Right ventricle myocardium superior (tissue), 1 donor: ENCODE measurements around the gene AXIN2. TPM values are rescaled to one million over a fixed set of nuclear protein-coding genes. Genes with fewer than 3 reads are reported as not detected.
A peak's percentile ranks its signal among the peaks of the same experiment; 100 is the strongest.

Experiments used
- ATAC-seq: fragments of 200-7000 bp; cut with Tn5 transposase; one replicate; pipeline ENCODE4 v1.9.1; 2020; ENCODE audit warnings: mild to moderate bottlenecking; ENCODE audit not compliant: poor library complexity
- DNase-seq: peaks from one replicate; pipeline ENCODE4 v3.0.0-alpha.2; 2020
- intact Hi-C: fragments of 100-400 bp; cut with DNase I; formaldehyde crosslinking; loops from one replicate; pipeline ENCODE4 v1.11.2; 2022
- total RNA-seq: library from RNA; stranded (reverse); fragmentation: NEBNext Ultra II Directional; extraction: Animal tissue kit (Norgen Biotek cat#: 25700); gene quantifications from one replicate; pipeline ENCODE4 v1.2.1, GENCODE V29; 2021
- donor health status: DM: no; HTN: yes; CAD: no; lungs with severe emphysema.

Gene AXIN2
- total RNA-seq, 1 donor from 2014 or later: 20.7 TPM

DNA sequence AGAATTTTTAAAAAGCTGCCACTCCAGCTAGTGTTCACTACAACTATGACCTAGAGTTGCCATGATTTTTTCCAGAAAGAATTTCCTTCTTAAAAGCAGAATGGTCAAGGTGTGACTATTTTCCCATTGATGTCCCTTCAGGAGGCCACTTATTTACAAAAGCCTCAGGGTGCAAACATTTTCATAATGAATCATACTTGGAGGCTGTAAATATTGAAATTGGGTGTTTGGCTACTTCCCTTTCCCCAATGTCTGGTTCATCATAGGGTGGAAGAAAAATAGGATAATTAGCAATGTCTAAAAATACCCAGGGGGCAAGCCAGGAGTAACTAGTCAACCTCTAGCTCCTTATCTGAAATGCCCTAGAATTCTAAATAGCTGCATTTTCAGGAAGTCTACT, 18.8 kb downstream of the AXIN2 start:
- DNase-seq (no peak), ATAC-seq (no peak)
- intact Hi-C loops: no loop called here

DNA sequence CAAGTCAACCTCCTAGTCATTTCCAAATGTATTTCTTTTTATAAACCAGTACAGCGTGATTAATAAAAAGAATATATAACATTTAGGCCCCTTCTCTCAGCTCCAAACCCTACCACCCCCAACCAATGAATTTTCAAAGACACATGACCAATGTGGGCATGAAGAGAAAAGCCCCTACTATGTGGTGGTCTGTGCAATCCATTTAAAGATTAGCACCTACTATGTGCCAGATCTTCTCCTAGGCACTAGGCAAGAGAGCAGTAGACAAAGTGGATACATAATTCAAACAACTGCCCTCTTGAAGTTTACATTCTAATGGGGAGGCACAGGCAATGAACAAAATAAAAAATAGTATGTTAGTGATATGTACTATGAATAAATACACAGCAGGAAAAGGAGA, 19.4 kb downstream of the AXIN2 start:
- intact Hi-C loops: no loop called here
- ATAC-seq (no peak), DNase-seq (no peak)

DNA sequence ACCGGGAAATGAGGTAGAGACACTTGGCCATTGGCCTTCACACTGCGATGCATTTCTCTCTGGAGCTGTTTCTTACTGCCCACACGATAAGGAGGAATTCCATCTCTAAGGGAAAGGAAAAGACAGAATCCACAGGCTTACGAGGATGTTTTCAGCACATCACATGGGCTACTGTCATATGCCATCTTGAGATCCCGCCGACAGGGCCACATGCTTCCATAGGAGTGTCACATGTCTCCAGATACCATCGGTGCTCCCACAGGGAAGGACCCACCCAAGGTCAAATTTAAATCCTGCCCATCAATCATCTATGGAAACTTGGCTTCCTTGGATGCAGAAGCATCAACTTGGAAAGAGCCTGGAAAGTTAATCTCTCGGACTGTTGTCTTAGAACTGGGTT, 20.0 kb downstream of the AXIN2 start:
- DNase-seq (no peak), ATAC-seq (no peak)
- intact Hi-C loops: no loop called here

DNA sequence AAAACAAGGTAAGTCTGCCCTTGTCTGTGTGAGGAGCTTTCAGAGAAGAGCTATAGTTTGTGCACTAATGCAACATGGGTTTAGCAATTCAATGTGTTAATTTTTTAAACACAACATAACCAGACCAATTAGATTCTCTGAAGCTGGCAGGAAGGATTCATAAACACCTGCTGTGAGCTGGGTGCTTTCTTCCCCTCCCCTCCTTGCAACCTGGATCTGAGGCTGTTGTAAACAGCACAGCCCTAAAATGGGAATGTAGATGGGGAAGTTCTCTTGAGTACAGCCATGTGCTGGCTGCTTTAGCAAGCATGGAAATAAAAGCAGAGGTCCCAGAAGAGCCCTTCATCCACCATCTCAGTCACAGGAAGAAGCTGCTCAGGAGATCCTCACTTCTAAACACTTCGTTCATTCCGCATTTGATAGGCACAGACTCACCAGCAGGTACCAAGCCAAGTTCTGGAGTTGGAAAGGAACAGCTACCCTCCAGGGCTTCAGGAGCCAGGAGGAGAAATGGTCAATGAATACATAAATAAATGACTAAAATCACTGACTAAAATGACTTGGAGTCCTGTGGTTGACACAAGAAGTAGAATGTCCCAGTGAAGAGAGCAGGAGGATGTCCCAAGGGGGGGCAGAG, 21.7 kb downstream of the AXIN2 start:
- DNase-seq: no peak
- intact Hi-C loops: no loop called here

DNA sequence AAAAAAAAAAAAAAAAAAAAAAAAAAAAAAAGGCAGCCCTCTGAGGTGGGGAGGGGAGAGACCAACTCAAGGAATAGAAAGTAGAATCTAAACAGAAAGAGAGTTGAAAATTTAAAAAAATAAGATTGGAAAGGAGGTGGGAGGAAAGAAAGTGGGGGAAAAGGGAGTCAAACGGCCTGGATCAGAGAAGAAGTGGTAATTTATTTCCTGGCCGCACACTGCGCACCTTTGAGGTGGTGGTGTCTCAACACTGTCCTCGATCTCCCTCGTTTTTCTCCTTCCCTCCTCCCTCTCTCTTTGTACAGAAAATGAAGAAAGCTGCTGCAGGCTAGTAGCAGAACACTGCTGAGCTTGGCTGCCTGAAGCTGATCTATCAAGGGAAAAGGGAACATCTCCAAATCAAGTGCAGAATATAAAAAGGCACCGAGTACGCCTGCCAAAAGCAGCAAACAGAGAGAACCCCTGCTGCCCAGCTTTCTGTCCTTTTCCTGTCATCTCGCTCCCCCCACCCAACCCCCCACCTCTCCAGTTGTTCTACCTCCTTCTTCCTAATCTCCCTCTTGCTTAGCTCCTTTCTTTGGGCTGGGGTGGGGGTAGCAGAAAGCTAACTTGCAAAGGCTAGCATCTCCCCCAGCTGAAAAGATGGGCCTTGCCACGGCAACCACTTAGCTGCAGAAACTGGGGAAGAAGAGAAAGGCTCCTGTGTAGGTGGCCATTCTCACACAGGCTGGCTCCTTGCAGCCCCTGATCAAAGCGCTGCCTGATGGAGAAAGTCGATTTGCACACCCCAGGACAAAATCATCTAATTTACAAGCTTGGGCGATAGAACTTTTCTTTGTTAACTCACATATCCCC, 22.5 kb downstream of the AXIN2 start:
- intact Hi-C loops: no loop called here
- ATAC-seq (peak; percentile 24), DNase-seq (no peak)

More for the DNA sequence above, 21.7 kb downstream of the AXIN2 start:
- no peak for ATAC-seq

DNA sequence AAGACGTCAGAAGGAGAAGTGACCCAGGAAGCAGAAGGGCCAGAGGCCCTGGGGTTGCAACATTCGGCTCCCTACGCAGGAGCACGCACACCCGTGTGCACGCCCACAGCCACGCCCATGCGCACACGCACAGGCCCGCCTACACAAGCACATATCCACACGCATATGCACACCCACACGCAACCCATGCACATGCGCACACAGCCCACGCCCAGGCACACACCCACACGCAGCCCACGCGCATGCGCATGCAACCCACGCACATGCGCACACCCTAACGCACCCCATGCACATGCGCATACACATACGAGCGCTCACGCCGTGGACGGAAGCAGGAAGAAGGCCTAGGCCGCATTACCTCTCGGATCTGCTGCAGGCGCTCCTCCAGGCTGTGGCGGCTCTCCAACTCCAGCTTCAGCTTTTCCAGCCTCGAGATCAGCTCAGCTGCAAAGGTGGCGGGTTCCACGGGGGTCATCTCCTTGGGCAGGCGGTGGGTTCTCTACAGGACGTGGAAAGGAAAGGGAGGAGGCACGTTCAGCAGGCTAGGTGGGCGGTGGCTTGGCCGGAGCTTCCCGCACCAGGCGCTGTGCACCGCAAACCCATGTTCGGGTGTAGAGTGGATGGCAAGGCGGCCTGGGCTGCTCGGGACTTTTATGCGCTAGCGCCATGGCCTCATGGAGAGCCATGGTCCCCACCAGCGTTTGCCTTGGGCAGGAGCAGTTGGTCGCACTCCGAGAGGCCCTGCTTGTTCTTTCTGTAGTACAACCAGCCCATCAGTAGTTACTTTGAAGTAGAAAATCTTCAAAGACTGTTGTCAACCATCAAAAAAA, 23.4 kb downstream of the AXIN2 start:
- intact Hi-C loops: no loop called here
- ATAC-seq (no peak), DNase-seq (no peak)

DNA sequence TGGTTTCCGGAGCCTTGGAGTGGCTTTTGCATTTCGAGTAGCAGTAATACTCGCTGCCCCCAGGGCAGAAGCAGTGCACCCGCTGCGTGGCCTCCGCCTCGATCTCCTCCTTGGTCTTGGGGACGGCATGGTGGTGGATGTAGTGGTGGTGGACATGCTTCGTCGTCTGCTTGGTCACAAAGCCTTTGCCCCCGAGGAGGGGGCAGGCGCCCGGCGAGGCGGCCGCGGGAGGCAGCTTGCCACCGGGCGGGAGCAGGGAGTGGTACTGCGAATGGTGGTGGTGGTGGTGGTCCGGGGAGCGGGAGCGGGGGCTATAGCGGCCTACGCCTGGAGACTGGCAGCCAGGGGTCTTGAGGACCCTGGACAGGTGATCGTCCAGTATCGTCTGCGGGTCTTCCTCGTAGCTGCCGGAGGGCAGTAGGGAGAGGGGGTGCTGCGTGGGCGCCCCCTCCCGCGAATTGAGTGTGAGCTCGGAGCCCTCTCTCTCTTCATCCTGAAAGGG, 24.1 kb downstream of the AXIN2 start:
- ATAC-seq (no peak), DNase-seq (no peak)
- intact Hi-C loops: no loop called here

DNA sequence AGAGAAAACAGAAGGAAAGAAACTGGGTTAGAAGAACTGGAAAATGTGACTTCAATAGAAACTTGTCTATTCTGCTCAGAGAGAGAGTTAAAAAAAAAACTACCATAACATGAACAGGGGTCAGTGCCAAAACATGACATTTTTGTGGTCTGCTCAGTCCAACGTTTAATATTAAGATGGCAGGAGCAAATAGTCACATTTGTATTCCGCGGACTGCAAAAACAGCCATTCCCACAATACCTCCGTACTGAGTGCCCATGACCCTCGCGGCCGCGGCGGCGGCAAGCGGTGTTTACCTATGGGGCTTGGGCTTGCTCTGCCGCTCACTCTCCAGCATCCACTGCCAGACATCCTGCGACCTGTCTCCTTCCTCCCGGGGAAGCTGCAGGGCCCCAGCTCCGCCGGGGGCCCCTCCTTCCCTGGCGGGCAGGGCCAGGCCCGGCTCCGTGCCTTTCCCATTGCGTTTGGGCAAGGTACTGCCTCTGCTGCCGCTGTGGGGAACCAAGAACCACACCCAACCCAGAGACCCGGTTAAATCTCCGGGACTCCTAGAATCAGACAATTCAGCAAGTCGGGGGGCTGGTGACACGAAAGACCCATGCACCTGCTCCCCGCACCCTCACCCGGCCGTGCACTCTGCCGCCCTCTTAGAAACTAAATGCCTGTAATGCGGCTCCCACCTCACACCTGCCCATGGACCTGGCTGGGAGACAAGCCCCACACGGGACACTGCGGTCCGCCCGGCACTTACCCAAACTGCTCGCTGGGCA, 24.7 kb downstream of the AXIN2 start:
- no peak for DNase-seq

DNA sequence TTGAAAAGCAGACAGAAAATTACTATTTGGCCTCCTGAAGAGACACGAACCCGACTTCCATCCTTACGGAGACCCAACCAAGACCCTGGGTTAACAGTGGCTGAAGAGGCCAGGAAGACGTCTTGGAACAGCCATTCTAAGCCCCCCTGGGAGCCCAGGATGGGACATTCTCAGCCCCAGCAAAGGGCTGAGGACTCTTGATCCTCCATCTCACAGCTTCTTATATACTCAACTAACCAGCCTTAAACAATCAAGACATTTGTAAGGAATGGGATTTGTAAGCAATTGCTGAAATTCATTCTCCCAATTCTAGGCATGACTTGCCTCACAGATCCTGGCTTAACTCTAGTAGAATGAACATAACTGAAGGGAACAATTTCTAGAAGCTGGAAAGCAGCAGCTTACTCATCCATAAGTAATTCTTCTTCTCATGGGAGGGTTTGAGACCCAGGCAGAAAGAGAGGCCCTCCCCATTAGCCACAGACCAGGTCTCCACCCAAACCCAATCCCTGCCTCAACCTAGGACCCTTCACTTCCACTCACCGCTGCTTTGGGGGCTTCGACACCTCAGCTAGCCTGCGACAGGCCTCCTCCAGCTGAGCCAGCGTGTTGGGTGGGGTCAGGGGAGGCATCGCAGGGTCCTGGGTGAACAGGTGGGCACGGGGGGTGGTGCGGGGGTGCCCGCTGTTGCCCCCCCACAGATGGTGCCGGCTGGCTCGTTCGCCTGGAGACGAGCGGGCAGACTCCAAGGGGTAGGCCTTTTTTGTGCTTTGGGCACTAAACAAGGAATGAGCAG, 25.5 kb downstream of the AXIN2 start:
- DNase-seq (no peak), ATAC-seq (no peak)
- intact Hi-C loops: no loop called here

More for the DNA sequence above, 24.7 kb downstream of the AXIN2 start:
- ATAC-seq: no peak
- intact Hi-C loops: no loop called here

DNA sequence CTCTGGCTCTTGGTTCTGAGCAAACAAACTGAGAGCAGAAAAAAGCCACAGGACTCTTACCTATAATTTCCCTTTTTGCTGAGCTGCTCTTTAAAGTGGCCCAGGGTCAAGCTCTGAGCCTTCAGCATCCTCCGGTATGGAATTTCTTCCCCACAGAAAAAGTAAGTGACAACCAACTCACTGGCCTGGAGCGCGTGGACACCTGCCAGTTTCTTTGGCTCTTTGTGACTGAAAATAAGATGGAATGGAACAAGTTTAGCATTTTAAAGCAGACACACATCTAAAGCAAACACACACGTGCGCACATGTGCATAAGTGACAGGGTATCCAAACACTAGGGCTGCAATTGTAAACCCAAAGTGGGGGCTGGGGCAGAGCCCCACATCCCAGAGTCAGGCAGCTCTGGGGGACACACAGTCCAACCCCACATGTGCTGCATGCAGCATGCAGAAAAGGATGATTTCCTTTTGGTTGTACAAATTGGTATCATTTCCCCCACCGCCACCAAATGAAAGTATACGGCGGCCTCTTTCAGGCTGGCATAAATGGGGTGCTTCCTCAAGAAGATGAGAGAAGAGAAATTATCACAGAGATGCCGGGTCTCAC, 27.5 kb downstream of the AXIN2 start:
- DNase-seq (no peak), ATAC-seq (no peak)
- intact Hi-C loops: no loop called here

DNA sequence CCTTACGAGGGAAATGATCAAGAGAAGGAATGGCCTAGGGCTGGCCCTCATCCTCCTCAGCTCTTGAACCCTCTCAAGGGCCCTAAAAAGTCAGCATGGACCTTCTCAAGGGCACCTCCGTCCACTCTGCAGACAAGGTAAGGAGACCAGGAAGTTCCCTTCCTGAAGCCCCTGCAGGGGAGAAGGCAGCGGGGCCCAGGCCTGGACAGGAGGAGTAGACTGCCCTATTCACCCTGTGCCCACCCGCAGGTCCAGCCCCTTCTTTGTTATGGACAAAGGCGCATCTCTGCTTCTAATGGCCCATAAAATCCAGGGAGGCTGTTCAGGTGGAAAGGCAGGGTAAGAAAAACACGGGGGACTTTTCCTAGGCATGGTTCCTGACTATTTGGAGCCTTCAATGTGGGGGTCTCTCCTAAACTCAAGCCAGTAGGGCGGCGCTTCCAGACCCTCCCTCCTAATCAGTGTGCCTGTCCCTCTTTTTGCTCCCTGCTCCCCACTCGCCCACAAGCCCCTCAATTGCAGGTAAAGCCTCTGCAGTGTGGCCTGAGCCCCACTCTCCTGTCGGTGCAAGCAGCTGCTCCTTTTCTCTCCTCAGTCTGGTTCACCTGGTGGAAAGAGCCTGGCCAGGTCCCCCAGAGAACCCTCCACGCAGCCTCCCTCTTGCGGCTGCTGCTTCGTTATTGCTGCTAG, 28.2 kb downstream of the AXIN2 start:
- ATAC-seq (no peak), DNase-seq (no peak)
- intact Hi-C loops: no loop called here

DNA sequence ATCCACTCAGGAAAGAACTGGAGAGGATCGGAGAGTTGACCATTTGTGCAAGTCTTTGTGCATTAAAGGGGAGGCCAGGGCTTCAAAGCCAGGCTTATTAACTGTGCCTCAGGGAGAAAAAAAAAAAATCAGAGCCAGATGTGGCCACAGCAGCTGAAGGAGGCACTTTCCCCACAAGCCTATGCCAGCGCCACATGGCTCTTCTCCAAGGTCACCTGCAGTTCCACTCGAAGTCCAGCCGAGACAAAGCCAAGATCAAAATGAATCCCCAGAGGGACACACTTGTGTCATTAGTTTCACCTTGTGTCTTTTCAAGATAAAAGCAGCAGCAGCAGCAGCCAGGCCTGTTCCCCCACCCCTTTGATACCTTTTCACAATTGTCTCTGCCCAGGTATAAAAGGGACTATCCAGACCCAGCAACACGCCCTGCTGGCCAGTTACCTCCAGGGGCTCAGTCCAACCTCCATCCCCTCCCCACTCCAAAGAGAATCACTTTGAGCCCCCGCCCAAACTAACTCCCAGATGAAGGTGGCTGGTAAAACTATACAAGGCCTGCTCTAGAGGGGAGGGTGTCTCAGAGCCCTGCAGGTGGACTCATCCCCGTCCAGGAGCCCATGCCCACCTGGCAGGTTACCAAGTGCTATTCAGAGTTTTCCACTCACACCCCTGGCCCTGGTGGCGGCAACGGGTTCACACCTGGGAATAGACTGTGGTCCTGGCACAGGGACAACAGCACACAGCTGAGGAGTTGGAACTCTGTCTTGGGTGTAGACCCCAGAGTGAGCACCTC, 29.2 kb downstream of the AXIN2 start:
- DNase-seq: no peak
- intact Hi-C loops: no loop called here
- ATAC-seq: no peak

DNA sequence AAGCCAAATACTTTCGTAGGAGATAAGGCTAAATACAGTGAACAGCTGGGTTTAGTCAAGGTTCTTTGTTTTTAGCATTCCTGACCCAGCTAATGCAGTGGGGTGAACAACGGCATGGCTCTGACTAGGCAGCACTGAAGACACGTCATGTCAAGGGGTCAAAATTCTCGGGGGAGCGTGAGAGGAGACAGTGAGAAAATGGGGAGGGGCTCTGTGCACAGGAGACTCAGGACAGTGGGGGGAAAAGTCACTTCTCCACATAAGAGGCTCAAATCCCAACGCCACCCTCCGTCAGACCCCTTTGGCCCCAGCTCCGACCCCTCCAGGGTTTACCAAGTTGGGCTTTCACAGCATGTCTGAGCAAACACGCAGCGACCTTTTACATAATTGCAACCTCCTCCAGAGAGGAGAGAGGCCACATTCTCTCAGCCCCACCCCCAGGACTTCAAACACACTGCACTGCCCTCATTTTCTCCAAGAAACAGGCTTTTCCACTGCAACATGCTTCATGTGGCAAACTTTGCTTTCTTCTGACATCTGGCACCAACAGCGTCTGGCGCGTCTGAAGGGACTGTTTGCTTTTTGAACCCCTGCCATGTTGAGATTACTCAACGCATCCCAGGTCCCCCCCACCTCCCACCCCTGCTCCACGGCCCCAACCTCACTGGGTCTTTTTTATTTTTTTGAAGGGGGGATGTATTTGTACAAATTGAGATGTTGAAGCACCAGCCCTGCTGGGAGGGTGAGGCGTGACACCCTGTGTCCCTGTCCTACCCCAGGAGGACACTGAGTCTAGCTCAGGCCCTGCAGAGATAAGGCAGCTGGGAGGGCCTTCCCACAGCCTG, 30.0 kb downstream of the AXIN2 start:
- intact Hi-C loops: no loop called here
- DNase-seq: peak; percentile 74

DNA sequence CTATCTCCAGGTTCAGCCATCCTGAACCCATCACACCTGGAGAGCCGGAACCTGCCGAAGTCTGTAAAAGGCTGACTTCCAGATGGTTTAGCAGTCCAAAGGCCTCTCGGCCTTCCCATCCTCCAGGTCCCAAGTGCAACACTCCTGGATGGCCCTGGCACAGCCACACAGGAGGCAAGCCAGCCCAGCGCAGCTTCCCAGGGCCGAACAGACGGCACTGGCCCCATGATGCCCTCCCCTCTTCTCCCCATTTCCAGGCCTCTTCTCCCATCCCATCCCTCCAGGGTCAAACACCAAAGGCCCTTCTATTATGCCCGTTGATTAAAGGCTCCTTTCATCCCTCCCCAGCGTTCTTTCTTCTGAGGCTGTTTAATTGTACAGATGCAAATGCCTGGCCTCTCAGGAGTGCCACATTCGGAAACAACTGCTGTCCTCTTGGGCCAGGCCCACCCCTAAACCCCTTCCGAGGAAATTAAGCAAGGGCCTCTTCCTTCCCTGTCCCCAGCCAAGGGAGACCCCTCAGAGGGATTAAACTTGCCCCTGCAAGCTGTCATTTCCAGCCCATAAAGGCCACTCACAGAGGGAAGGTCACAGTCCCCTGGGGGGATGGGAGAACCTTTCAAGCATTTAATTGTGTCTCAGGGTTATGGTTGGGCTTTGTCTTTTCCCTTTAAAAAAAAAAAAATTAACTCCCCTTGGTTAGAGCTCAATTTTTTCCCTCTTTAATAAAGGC, 30.8 kb downstream of the AXIN2 start:
- ATAC-seq (peak; percentile 43), DNase-seq (no peak)
- intact Hi-C loops: no loop called here

More for the DNA sequence above, 30.0 kb downstream of the AXIN2 start:
- peak; percentile 74 for ATAC-seq
